DND-41 (cell line): Measurements from ENCODE around the gene ASIC5.

Experiments used
- ATAC-seq: fragments of 200-7000 bp; cut with Tn5 transposase; 3 replicates; pipeline ENCODE4 v1.9.1; 2021; ENCODE audit warnings: low read depth; ENCODE audit not compliant: insufficient read depth
- DNase-seq: peaks from one replicate; pipeline ENCODE4 v3.0.0-alpha.2; 2020
- H2AFZ ChIP-seq: 2 replicates; pipeline ENCODE4 v1.6.0; 2012; ENCODE audit warnings: low read depth, low read length
- H3K27ac ChIP-seq: 2 replicates; pipeline ENCODE4 v1.5.1; 2012; ENCODE audit warnings: low read length, inconsistent platforms
- H3K27me3 ChIP-seq: fragments of 200-600 bp; sonication (generic); 2 replicates; pipeline ENCODE4 v1.6.0; 2012; ENCODE audit warnings: low read length, mild to moderate bottlenecking, inconsistent platforms; ENCODE audit not compliant: insufficient read depth, poor library complexity
- H3K36me3 ChIP-seq: 2 replicates; pipeline ENCODE4 v1.5.1; 2012; ENCODE audit warnings: low read length, inconsistent platforms; ENCODE audit not compliant: insufficient read depth
- H3K4me1 ChIP-seq: 2 replicates; pipeline ENCODE4 v1.5.1; 2012; ENCODE audit warnings: mild to moderate bottlenecking, low read length; ENCODE audit not compliant: insufficient read depth
- H3K4me2 ChIP-seq: 2 replicates; pipeline ENCODE4 v1.6.0; 2012; ENCODE audit warnings: mild to moderate bottlenecking, moderate library complexity, low read length, inconsistent platforms; ENCODE audit not compliant: insufficient read depth
- H3K4me3 ChIP-seq, 2 experiments: fragments of 200-600 bp in 1 of 2; shearing (Covaris generic) in 1 of 2; 2 replicates each; pipeline ENCODE4 v1.5.1; 2012 to 2016; ENCODE audit warnings: inconsistent platforms in 2 of 2, low read length in 2 of 2, mild to moderate bottlenecking in 2 of 2, low read depth in 1 of 2, moderate library complexity in 1 of 2
- H3K79me2 ChIP-seq: 2 replicates; pipeline ENCODE4 v1.6.0; 2012; ENCODE audit warnings: low read length, inconsistent platforms; ENCODE audit not compliant: insufficient read depth
- H3K9ac ChIP-seq: 2 replicates; pipeline ENCODE4 v1.6.0; 2012; ENCODE audit warnings: low read depth, mild to moderate bottlenecking, inconsistent platforms, low read length, moderate library complexity
- H3K9me3 ChIP-seq: 2 replicates; pipeline ENCODE4 v1.5.1; 2012; ENCODE audit warnings: low read length, moderate library complexity, mild to moderate bottlenecking, inconsistent platforms; ENCODE audit not compliant: insufficient read depth, severe bottlenecking
- H4K20me1 ChIP-seq: 2 replicates; pipeline ENCODE4 v1.6.0; 2012; ENCODE audit warnings: low read length; ENCODE audit not compliant: insufficient read depth
- CTCF ChIP-seq: IDR thresholded peaks from 2 replicates; pipeline ENCODE4 v1.5.1; 2012; ENCODE audit warnings: borderline replicate concordance, low read length, moderate library complexity, mild to moderate bottlenecking; ENCODE audit not compliant: poor library complexity, severe bottlenecking; ENCODE audit errors: extremely low read depth
- EZH2 ChIP-seq: IDR thresholded peaks from 3 replicates; pipeline ENCODE4 v1.6.1; 2012; ENCODE audit warnings: borderline replicate concordance, low read depth, mild to moderate bottlenecking, moderate library complexity, low read length, inconsistent platforms; ENCODE audit not compliant: severe bottlenecking

Gene ASIC5

GRCh38 chr4:155818639-155819038, 47.4 kb downstream of the ASIC5 start:
- Histone ChIP-seq H3K27ac (no peak overlapping the region), H3K36me3 (no peaks in the 10 kb centered on the region), H4K20me1 (no peaks in the 10 kb centered on the region), H3K9me3 (no peaks in the 10 kb centered on the region), H3K4me1 (no peaks in the 10 kb centered on the region), H3K9ac (no peak overlapping the region), H3K27me3 (peaks cover 6% of the 10 kb centered on the region), H3K4me3 (no peak overlapping the region), H3K4me2 (no peak overlapping the region), H2AFZ (no peak overlapping the region), H3K79me2 (no peaks in the 10 kb centered on the region)
- DNase-seq (no peak), ATAC-seq (no peak)
- no peak for TF ChIP-seq EZH2
- TF ChIP-seq CTCF, result no peak

- Histone ChIP-seq H3K79me2 (no peaks in the 10 kb centered on the region), H2AFZ (no peak overlapping the region; the same call in 1 of the 2 replicates), H3K4me2 (no peak overlapping the region), H3K9ac (no peak overlapping the region), H3K9me3 (no peaks in the 10 kb centered on the region), H3K27ac (no peak overlapping the region), H3K4me3 (no peak overlapping the region), H3K27me3 (peaks cover 3% of the 10 kb centered on the region), H3K36me3 (peaks cover 12% of the 10 kb centered on the region; the same call in 1 of the 2 replicates), H4K20me1 (no peaks in the 10 kb centered on the region), H3K4me1 (no peaks in the 10 kb centered on the region)
- TF ChIP-seq EZH2 (no peak), CTCF (no peak)
- no peak for ATAC-seq
- no peak for DNase-seq
Measured at GRCh38 chr4:155811083-155811482, 55.0 kb downstream of the ASIC5 start.

- Histone ChIP-seq H3K4me1 (no peaks in the 10 kb centered on the region), H3K36me3 (peaks cover 24% of the 10 kb centered on the region), H3K9me3 (no peaks in the 10 kb centered on the region), H3K9ac (no peak overlapping the region), H3K4me2 (no peak overlapping the region), H3K27ac (no peak overlapping the region), H3K4me3 (no peak overlapping the region), H3K79me2 (no peaks in the 10 kb centered on the region), H4K20me1 (no peaks in the 10 kb centered on the region), H2AFZ (peak overlapping the region; percentile 24; the same call in 1 of the 2 replicates), H3K27me3 (no peaks in the 10 kb centered on the region)
- ATAC-seq, result peak; percentile 89
- TF ChIP-seq EZH2 (no peak), CTCF (peak; percentile 73)
- DNase-seq, result peak; percentile 38
Measured at GRCh38 chr4:155809835-155810234, 56.2 kb downstream of the ASIC5 start.

GRCh38 chr4:155807021-155807420, 59.1 kb downstream of the ASIC5 start:
- Histone ChIP-seq H3K36me3 (peaks cover 51% of the 10 kb centered on the region), H3K4me3 (no peak overlapping the region), H2AFZ (no peak overlapping the region), H3K9ac (no peak overlapping the region), H3K4me1 (no peaks in the 10 kb centered on the region), H3K27ac (no peak overlapping the region), H3K27me3 (no peaks in the 10 kb centered on the region), H3K9me3 (no peaks in the 10 kb centered on the region), H4K20me1 (no peaks in the 10 kb centered on the region), H3K4me2 (no peak overlapping the region), H3K79me2 (no peaks in the 10 kb centered on the region)
- TF ChIP-seq CTCF (no peak), EZH2 (no peak)
- no peak for DNase-seq
- no peak for ATAC-seq
